Posterior cingulate gyrus (tissue), 11 donors: Measurements from ENCODE around the gene AFF1.
"Not testable (repeated sequence)": the region's sequence is repeated elsewhere in the genome, so short reads cannot be mapped to it uniquely, and the experiment has no call there.

Source experiments
- DNase-seq, 10 donors: peaks; one replicate each; pipeline versions ENCODE4 v3.0.0 to v3.0.0-alpha.2; 2020 to 2021; ENCODE audit warnings: mixed read lengths in 3 of 10
- intact Hi-C: fragments of 100-400 bp; cut with DNase I; formaldehyde crosslinking; loops from one replicate; pipeline ENCODE4 v1.15.1; 2023

AFF1 gene

GRCh38 chr4:87120411-87121162 lies 185.8 kb downstream of the AFF1 start:
- DNase-seq: peak in 5 of 10 donors; percentile 26 to 90 (median 81)
- intact Hi-C loops: no loop called here

GRCh38 chr4:87121341-87122065 lies 186.7 kb downstream of the AFF1 start:
- intact Hi-C loops: no loop called here
- no peak for DNase-seq

DNA sequence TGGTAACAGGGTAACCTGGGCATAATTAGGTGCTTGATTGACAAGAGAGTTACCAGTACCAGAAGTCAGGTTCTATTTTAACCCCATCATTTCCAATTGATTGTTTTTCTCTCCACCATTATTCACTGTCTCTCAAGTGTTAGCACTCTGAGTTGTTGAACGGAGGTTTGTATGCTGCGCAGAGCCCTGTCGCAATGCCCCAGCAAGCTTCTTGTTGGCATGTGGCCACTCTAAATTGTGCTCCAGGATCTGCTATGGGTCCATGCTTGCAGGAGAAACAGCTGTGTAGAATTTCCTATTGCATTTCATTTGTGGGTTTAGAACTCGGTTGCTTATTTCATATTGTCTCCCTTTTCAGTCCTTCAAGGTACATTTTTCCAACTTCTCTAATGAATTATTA lies 187.4 kb downstream of the AFF1 start:
- no peak for DNase-seq
- intact Hi-C loops: no loop called here

DNA sequence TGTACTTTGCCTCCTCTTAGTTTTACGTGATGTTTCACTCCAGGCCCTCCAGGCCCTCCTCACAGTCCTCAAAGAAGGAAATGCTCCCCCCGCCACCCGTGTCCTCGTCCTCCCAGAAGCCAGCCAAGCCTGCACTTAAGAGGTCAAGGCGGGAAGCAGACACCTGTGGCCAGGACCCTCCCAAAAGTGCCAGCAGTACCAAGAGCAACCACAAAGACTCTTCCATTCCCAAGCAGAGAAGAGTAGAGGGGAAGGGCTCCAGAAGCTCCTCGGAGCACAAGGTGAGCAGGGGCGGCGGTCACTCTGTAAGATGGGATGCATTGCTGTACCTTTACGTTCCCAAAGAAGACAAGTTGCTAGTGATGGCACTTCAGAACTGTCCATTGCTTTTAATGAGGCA lies 191.2 kb downstream of the AFF1 start:
- intact Hi-C loops: no loop called here
- DNase-seq: no peak

DNA sequence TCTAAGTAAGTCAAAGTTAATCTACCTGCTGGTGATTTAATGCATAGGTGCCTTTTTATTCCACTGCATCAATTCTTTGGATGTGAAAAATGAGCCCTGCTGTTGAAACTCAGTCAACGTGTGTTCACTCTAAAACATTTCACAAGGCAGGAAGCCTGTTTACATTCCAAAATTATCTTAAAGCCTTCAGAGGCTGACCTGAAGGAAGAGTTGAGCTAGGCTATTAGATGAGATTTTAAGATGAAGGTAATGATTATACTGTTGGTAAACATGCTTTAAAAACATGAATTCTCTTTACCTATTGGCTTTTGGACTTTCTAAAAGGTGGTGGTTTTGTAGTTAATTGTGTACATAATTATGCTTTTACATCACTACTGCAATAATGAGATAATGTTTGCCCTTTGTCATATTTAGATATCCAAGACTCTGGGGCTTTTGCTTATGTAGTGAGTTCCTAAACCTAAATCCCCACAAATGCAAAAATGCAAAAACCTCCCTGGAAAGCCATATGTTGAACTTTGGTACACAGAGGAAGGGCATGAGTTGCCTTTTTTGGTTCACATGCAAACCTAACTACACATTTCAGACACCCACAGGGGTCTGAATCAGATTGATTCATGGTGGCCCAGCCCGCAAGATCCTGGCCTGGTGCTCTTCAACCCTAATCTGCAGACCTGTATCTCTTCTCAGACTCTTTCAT lies 193.3 kb downstream of the AFF1 start:
- intact Hi-C loops: no loop called here
- no peak for DNase-seq

- intact Hi-C loops: no loop called here
- no peak for DNase-seq
Observed at GRCh38 chr4:87129681-87130080, 194.9 kb downstream of the AFF1 start.

- intact Hi-C loops: no loop called here
Observed at GRCh38 chr4:87130985-87131703, 196.3 kb downstream of the AFF1 start.

GRCh38 chr4:87132035-87132434 lies 197.2 kb downstream of the AFF1 start:
- intact Hi-C loops: no loop called here
- no peak for DNase-seq

More at GRCh38 chr4:87130985-87131703, 196.3 kb downstream of the AFF1 start:
- no peak for DNase-seq

- intact Hi-C loops: no loop called here
- no peak for DNase-seq
Observed at GRCh38 chr4:87133183-87133582, 198.4 kb downstream of the AFF1 start.

GRCh38 chr4:87134122-87134521 lies 199.3 kb downstream of the AFF1 start:
- intact Hi-C loops: no loop called here
- no peak for DNase-seq

DNA sequence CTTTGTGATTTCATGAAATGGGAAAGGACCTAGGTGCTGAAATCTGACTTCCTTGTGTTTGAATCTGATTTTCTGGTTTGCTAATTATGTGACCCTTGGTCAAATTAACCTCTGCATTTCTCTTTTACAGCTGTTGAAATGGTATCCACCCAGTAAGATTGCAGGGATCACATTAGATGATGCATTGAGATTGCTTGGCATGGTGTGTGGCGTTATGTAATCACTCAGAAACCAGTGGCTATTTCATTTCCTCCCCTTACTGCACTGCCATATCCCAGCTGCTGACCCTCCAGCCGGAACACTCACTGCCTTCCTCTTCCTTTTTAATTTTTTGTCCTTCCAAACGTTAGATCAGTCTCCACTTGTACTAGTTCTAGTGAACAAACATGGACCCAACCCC lies 206.6 kb downstream of the AFF1 start:
- intact Hi-C loops: no loop called here
- no peak for DNase-seq

DNA sequence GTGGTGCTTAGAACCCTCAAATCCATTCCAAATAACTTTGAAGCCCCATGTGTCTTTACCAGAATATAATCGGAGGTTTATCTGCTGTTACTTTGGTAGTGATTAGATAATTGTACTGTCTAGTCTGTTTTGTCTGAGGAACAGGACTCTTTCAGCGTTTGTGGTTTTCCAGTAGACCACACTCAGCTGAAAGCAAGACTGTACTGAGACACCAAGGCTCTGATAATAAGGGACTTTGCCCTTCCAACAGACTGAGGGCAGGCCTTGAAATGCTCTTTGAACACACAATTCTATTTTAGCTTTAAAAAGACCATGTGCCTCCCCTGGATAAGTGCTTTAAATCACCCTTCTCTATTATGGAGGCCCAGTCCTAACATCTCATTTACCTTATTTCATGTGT lies 209.5 kb downstream of the AFF1 start:
- DNase-seq: no peak
- intact Hi-C loops: no loop called here

DNA sequence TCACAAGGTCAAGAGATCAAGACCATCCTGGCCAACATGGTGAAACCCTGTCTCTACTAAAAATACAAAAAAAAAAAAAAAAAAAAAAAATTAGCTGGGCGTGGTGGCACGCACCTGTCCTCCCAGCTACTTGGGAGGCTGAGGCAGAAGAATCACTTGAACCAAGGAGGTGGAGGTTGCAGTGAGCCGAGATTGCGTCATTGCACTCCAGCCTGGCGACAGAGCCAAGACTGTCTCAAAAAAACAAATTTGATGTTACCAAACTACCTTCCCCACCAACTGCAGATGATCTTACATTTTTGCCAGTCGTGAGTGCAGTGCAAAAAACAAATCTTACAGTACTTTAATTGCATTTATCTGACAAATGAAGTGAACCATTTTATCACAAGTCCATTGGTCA lies 211.1 kb downstream of the AFF1 start:
- DNase-seq, intact Hi-C loops: not testable (repeated sequence)

DNA sequence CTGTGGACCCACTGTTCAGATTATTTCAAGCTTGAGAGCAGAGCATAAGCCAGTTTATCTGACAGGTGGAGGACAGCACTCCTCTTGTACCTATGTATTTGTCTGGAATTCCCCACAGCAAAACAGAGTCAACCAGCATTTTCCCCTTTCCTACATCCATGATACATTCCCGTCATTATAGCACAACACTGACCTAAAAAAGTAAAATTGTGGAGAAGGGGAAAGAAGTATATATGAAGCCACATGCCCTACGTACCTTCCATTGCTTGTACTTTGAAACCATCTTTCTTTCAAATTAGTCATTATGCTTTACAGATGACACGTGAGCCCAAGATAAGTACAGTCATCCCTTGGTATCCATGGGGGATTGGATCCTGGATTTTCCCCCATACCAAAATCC lies 212.3 kb downstream of the AFF1 start:
- DNase-seq: no peak
- intact Hi-C loops: no loop called here

GRCh38 chr4:87150498-87151261 lies 215.9 kb downstream of the AFF1 start:
- intact Hi-C loops: loop anchor here (1.0 to 10.0 kb wide), 2 partner anchors 86 to 314 kb away; no protein-coding TSS in a partner anchor
- DNase-seq: peak in 2 of 10 donors; percentile 10 to 34

DNA sequence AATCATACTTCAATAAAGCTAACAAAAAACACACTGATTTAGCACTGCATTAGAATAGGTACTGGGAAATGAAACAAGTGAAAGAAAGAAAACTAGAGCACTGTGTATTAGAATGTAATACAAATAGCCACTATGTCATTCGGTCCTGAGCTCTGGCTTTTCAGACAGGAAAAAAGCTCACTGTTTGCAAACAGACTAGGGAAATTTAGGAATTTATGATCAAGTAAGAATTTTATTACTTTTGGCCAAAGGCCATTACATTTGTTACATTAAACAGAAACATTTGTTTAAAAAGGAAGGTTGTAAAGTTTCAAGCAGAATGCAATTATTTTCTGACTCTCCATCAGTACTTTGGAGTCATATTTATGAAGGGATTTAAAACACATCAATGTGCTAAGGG lies 216.9 kb downstream of the AFF1 start:
- DNase-seq: no peak
- intact Hi-C loops: loop anchor here (1.0 to 10.0 kb wide), 2 partner anchors 85 to 313 kb away; no protein-coding TSS in a partner anchor

GRCh38 chr4:87152310-87153041 lies 217.7 kb downstream of the AFF1 start:
- intact Hi-C loops: loop anchor here (10.0 kb wide), 1 partner anchor 312 kb away; no protein-coding TSS in a partner anchor
- no peak for DNase-seq

DNA sequence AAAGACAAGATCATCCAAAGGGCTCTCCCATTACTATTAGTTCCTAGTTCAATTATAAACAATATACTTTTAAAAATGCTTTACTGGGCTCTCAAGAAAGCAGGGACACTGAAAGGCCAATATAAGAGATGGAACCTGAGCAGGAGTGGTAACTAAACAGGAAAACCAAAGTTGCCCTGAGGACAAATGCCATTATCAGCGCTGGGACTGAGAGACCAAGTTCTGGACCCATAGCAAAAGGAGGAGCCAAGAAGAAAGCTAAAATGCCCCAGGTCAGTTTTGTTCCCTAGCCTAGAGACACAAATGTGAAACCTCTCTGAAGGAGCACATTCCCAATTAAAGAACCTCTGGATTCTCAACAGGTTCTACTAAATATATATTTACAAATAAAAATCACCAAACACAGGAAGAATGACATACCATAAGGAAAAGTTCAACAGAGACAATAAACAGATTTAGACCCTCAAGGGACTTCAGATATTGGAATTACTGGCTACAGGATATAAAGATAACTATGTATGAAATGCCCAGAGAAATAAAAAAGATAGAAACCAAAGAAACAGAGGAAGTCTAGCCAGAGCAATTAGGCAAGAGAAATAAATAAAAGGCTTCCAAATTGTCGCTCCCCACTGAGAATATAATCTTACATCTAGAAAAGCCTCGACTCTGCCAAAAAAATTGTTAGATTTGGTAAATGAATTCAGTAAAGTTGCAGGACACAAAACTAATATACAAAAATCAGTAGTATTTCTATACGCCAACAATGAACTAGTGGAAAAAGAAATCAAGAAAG lies 218.5 kb downstream of the AFF1 start:
- no peak for DNase-seq
- intact Hi-C loops: loop anchor here (10.0 kb wide), 1 partner anchor 312 kb away; no protein-coding TSS in a partner anchor
